Fibroblast of the aortic adventitia (primary cell): Measurements from ENCODE around the gene PACRG. TPM values are rescaled to one million over a fixed set of nuclear protein-coding genes. Genes with fewer than 3 reads are reported as not detected.

Experiments used
- DNase-seq: peaks from one replicate; pipeline ENCODE4 v3.0.0-alpha.2; 2010; ENCODE audit warnings: low read depth
- H3K4me3 ChIP-seq: 2 replicates; pipeline ENCODE4 v1.5.1; 2011; ENCODE audit warnings: low read depth, mild to moderate bottlenecking, control low read depth, low read length, moderate library complexity
- total RNA-seq: library from RNA; depleted of rRNA; stranded (reverse); fragments of >200 nt; gene quantifications from 2 replicates; pipeline ENCODE4 v1.2.3, GENCODE V29; 2012; ENCODE audit warnings: low replicate concordance
- TF ChIP-seq, protein P1 (sequence below): IDR thresholded peaks from 2 replicates; pipeline ENCODE4 v1.5.1; 2011; ENCODE audit warnings: mild to moderate bottlenecking, low read length, control low read depth, inconsistent platforms; ENCODE audit not compliant: insufficient read depth

The PACRG gene
- total RNA-seq, 1 donor = 0.63 TPM

DNA sequence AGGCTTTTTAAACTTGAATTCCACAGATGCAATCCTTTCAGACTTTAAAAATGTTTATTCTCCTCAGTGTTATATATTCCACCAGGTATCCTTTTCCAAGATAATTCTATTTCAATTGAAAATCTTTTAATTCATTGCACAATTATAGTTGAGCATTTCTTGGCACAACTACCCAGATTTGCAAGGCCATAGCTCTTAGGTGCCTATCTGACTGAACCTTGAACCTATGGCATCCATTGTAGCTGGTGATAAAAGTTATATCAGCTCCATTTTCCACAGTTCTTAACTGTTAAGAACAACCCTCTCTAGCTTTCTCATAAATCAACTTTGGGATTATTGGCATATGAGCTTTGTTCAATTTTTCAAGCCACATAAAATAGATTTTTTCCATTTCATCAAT, 42.4 kb downstream of the PACRG start:
- TF ChIP-seq, protein P1, sequence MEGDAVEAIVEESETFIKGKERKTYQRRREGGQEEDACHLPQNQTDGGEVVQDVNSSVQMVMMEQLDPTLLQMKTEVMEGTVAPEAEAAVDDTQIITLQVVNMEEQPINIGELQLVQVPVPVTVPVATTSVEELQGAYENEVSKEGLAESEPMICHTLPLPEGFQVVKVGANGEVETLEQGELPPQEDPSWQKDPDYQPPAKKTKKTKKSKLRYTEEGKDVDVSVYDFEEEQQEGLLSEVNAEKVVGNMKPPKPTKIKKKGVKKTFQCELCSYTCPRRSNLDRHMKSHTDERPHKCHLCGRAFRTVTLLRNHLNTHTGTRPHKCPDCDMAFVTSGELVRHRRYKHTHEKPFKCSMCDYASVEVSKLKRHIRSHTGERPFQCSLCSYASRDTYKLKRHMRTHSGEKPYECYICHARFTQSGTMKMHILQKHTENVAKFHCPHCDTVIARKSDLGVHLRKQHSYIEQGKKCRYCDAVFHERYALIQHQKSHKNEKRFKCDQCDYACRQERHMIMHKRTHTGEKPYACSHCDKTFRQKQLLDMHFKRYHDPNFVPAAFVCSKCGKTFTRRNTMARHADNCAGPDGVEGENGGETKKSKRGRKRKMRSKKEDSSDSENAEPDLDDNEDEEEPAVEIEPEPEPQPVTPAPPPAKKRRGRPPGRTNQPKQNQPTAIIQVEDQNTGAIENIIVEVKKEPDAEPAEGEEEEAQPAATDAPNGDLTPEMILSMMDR = no peak
- no peak for DNase-seq
- H3K4me3 ChIP-seq = no peak overlapping the region

DNA sequence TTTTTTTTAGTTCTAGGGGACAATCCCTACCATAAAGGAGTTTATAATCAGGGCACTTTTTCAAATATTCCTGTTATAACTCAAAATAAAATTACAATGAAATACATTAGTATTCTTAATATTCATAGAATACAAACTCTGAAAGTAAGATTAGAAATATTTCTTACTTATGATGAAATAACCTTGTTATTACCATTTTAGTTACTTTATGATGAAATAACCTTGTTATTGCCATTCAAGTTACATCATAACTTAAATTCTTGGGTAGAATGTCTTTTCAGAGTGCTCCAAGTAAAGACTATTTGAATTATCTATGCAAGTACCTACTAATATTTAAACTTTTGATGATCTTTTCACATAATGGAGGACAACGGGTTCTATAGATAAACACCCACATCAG, 43.2 kb downstream of the PACRG start:
- no peak overlapping the region for H3K4me3 ChIP-seq
- TF ChIP-seq, protein P1 = no peak
- no peak for DNase-seq

DNA sequence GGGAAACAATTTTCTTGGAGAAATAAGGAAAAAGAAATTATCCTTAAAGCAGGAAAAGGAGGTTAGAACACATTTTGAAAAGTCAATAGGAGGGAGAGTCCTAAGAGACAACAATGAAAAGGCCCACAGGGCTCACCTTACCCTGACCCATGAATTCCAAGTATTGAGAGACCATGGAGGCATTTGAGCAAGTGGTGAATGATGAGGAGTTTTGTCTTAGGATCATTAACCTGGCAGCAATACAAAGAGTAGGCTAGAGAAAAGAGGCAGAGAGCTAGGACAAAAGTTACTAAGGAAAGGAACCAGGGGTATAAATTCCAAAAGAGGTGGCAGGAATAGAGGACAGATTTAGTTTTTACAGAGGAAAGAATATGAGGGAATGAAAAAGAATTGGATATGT, 44.7 kb downstream of the PACRG start:
- TF ChIP-seq, protein P1 = no peak
- H3K4me3 ChIP-seq = no peak overlapping the region
- no peak for DNase-seq

DNA sequence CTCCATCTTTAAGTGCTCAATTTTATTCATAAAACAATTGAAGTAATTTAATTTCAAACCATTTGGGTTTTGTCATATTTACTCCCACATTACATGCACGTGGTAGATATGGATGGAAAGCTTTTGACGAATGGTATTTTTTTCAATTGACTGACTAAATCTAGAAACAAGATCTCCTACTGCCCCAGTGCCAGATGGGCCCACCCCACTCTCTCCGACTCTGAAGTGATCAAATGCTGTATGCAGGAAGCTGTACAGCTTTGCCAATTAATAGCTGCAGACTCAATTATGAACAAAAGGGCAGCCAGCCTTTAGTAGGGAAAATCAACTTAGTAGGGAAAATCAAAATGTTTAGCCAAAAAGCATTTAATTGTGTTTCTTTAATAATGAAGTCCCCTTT, 46.2 kb downstream of the PACRG start:
- no peak for DNase-seq
- TF ChIP-seq, protein P1 = no peak
- H3K4me3 ChIP-seq = no peak overlapping the region

DNA sequence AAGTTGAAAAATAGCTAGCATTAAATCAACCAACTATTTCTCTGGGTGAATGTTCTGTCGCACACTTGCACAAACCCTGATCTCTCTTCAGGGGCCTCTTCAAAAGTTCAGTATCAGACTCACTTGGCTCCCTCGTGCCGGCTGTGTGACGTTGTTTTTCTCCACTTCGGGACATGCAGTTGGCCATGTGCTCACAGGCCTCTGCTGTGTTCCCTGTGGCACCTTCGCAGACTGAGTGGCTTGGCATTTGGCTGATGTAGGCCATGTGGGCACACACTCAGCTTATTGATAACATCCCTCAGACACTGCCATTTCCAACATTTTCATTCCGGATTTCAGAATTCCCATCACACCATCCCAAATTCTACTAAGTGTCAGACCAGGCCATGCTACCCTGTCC, 49.3 kb downstream of the PACRG start:
- TF ChIP-seq, protein P1 = no peak

DNA sequence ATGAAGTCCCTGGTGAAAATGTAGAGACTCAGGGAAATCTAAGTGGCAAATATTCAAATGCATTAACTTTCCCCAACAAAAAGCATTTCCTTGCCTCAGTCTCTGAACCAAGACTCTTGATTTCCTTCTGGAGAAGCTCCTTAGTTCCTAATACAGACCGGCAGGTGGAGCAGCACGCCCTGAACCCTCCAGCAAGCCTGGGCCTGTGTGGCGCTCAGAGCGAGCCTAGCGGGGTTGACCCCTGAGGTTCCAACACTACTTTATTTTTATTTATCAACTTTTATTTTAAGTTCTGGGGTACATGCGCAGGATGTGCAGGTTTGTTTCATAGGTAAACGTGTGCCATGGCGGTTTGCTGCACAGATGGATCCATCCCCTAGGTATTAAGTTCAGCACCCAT, 50.8 kb downstream of the PACRG start:
- TF ChIP-seq, protein P1 = no peak
- no peak for DNase-seq
- H3K4me3 ChIP-seq = no peak overlapping the region

More for the DNA sequence above, 49.3 kb downstream of the PACRG start:
- no peak for DNase-seq
- H3K4me3 ChIP-seq = no peak overlapping the region

DNA sequence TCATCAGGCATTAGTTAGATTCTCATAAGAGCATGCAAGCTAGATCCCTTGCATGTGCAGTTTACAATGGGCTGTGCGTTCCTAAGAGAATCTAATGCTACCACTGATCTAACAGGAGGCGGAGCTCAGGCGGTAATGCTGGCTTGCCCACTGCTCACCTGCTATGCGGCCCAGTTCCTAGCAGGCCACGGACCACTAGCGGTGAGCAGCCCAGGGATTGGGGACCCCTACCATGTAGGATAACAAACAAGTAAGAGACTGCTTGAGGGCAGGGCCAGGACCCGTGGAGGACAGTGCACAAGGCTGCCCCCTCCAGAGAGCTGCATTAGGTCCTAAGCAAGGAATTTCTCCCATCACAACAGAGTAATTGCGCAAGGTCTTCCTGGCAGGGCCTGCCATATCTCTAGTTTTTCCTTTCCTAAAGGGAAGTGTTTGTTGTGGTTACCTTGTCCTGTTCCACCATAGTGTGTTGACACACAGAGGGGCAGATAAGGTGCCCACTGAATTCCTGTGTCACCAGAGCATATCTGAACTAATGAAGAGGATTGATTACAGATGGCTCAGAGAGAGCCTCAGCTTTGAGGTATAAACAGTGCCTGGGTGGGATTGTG, 58.0 kb downstream of the PACRG start:
- DNase-seq = no peak
- TF ChIP-seq, protein P1 = no peak
- no peak overlapping the region for H3K4me3 ChIP-seq
